NCI-H187 (cell line): ENCODE results near the gene PRMT9.

Source experiments
- DNase-seq, 2 experiments: peaks; one replicate each; lab custom pipeline; 2025; lab: John Stamatoyannopoulos, UW

PRMT9 gene

GRCh38 chr4:147678796-147679549 lies 5.0 kb downstream of the PRMT9 start:
- DNase-seq, result no peak

- DNase-seq, result no peak
Observed at GRCh38 chr4:147678106-147678505, 5.9 kb downstream of the PRMT9 start.

- no peak for DNase-seq
Observed at GRCh38 chr4:147674496-147674895, 9.5 kb downstream of the PRMT9 start.

GRCh38 chr4:147674073-147674472 lies 9.9 kb downstream of the PRMT9 start:
- no peak for DNase-seq

- no peak for DNase-seq
Observed at GRCh38 chr4:147658501-147658900, 25.5 kb downstream of the PRMT9 start.

- no peak for DNase-seq
Observed at GRCh38 chr4:147655639-147656038, 28.3 kb downstream of the PRMT9 start.

- DNase-seq, result no peak
Observed at GRCh38 chr4:147651563-147651962, 32.4 kb downstream of the PRMT9 start.

GRCh38 chr4:147648656-147649055 lies 35.3 kb downstream of the PRMT9 start:
- DNase-seq, result no peak

- DNase-seq, result no peak
Observed at GRCh38 chr4:147645099-147645498, 38.9 kb downstream of the PRMT9 start.

GRCh38 chr4:147644471-147644870 lies 39.5 kb downstream of the PRMT9 start:
- DNase-seq, result no peak

- no peak for DNase-seq
Observed at GRCh38 chr4:147643616-147644015, 40.3 kb downstream of the PRMT9 start.

GRCh38 chr4:147640331-147640730 lies 43.6 kb downstream of the PRMT9 start:
- DNase-seq, result no peak

- no peak for DNase-seq
Observed at GRCh38 chr4:147639388-147639787, 44.6 kb downstream of the PRMT9 start.

GRCh38 chr4:147638942-147639341 lies 45.0 kb downstream of the PRMT9 start:
- no peak for DNase-seq

- DNase-seq, result no peak
Observed at GRCh38 chr4:147638365-147638764, 45.6 kb downstream of the PRMT9 start.

GRCh38 chr4:147635348-147635747 lies 48.6 kb downstream of the PRMT9 start:
- no peak for DNase-seq

GRCh38 chr4:147633643-147634042 lies 50.3 kb downstream of the PRMT9 start:
- no peak for DNase-seq

- DNase-seq, result no peak
Observed at GRCh38 chr4:147633113-147633512, 50.9 kb downstream of the PRMT9 start.

GRCh38 chr4:147629783-147630730 lies 53.9 kb downstream of the PRMT9 start:
- no peak for DNase-seq

GRCh38 chr4:147628415-147628814 lies 55.5 kb downstream of the PRMT9 start:
- DNase-seq, result no peak

GRCh38 chr4:147626903-147627302 lies 57.1 kb downstream of the PRMT9 start:
- no peak for DNase-seq

GRCh38 chr4:147625733-147626132 lies 58.2 kb downstream of the PRMT9 start:
- no peak for DNase-seq

- no peak for DNase-seq
Observed at GRCh38 chr4:147620315-147620714, 63.6 kb downstream of the PRMT9 start.
